DND-41 (cell line): ENCODE measurements around the gene SNAI3.

Experiments
- EZH2 ChIP-seq: IDR thresholded peaks from 3 replicates; pipeline ENCODE4 v1.6.1; 2012; ENCODE audit warnings: borderline replicate concordance, low read depth, mild to moderate bottlenecking, moderate library complexity, low read length, inconsistent platforms; ENCODE audit not compliant: severe bottlenecking
- TF ChIP-seq, protein P1 (sequence below): IDR thresholded peaks from 2 replicates; pipeline ENCODE4 v1.5.1; 2012; ENCODE audit warnings: borderline replicate concordance, low read length, moderate library complexity, mild to moderate bottlenecking; ENCODE audit not compliant: poor library complexity, severe bottlenecking; ENCODE audit errors: extremely low read depth

DNA sequence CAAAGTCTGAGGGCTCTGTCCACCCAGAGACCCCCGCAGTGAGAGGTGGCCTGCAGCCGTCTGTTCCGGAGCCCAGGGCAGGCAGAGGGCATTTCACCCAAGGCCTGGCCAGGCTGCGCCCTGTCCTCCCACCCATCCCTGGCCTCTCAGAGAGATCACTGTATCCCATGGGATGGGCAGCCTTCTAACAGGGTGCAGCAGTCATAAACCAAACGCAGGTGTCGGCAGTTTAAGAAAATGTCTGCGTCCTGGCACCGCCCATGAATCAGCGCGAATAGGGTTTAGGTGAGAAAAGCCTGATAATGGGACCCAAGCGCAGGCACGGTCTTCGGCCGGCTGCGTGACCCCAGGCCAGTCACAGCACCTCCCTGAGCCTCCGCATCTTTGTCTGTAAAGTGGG, 40.9 kb downstream of the SNAI3 start:
- TF ChIP-seq, protein P1, sequence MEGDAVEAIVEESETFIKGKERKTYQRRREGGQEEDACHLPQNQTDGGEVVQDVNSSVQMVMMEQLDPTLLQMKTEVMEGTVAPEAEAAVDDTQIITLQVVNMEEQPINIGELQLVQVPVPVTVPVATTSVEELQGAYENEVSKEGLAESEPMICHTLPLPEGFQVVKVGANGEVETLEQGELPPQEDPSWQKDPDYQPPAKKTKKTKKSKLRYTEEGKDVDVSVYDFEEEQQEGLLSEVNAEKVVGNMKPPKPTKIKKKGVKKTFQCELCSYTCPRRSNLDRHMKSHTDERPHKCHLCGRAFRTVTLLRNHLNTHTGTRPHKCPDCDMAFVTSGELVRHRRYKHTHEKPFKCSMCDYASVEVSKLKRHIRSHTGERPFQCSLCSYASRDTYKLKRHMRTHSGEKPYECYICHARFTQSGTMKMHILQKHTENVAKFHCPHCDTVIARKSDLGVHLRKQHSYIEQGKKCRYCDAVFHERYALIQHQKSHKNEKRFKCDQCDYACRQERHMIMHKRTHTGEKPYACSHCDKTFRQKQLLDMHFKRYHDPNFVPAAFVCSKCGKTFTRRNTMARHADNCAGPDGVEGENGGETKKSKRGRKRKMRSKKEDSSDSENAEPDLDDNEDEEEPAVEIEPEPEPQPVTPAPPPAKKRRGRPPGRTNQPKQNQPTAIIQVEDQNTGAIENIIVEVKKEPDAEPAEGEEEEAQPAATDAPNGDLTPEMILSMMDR: no peak
- TF ChIP-seq EZH2: no peak
